Liver (tissue), 9 donors: ENCODE measurements around the gene MRTFB. TPM values are rescaled to one million over a fixed set of nuclear protein-coding genes. Genes with fewer than 3 reads are reported as not detected.

ENCODE experiments used
- DNase-seq: peaks from one replicate; pipeline ENCODE4 v3.0.0-alpha.2; 2017; ENCODE audit warnings: low spot score
- H3K27ac ChIP-seq, 2 donors: one replicate each; pipeline ENCODE4 v1.7.0; 2013; ENCODE audit warnings: inconsistent platforms in 2 of 2, low read length in 2 of 2, control low read depth in 1 of 2, low read depth in 1 of 2, mild to moderate bottlenecking in 1 of 2
- H3K27me3 ChIP-seq, 4 donors: one replicate each; pipeline versions ENCODE4 v1.6.1 to v1.7.0; 2013; ENCODE audit warnings: low read length in 3 of 4, inconsistent platforms in 1 of 4, mild to moderate bottlenecking in 1 of 4, moderate library complexity in 1 of 4; ENCODE audit not compliant: control insufficient read depth in 4 of 4, insufficient read depth in 4 of 4
- H3K36me3 ChIP-seq, 4 donors: one replicate each; pipeline versions ENCODE4 v1.6.1 to v1.7.0; 2013; ENCODE audit warnings: low read length in 3 of 4, mild to moderate bottlenecking in 3 of 4, low read depth in 1 of 4, moderate library complexity in 1 of 4; ENCODE audit not compliant: control insufficient read depth in 4 of 4, insufficient read depth in 3 of 4
- H3K4me1 ChIP-seq, 4 donors: one replicate each; pipeline versions ENCODE4 v1.6.1 to v1.7.0; 2013; ENCODE audit warnings: low read length in 3 of 4, mild to moderate bottlenecking in 3 of 4, moderate library complexity in 1 of 4; ENCODE audit not compliant: control insufficient read depth in 4 of 4, insufficient read depth in 4 of 4
- H3K4me3 ChIP-seq, 3 donors: one replicate each; pipeline versions ENCODE4 v1.6.1 to v1.7.0; 2013; ENCODE audit warnings: low read length in 3 of 3, control low read depth in 1 of 3, low read depth in 1 of 3, mild to moderate bottlenecking in 1 of 3
- H3K9ac ChIP-seq, 2 donors: one replicate each; pipeline ENCODE4 v1.7.0; 2013; ENCODE audit warnings: low read length in 2 of 2, mild to moderate bottlenecking in 2 of 2, moderate library complexity in 2 of 2, control low read depth in 1 of 2, low read depth in 1 of 2
- H3K9me3 ChIP-seq, 4 donors: one replicate each; pipeline versions ENCODE4 v1.6.1 to v1.7.0; 2013; ENCODE audit warnings: low read length in 3 of 4; ENCODE audit not compliant: control insufficient read depth in 4 of 4
- FOXA2 ChIP-seq: IDR thresholded peaks from 2 replicates; pipeline ENCODE4 v1.6.1; 2016; ENCODE audit warnings: antibody characterized with exemption
- GABPA ChIP-seq, 2 donors: IDR thresholded peaks in 1 of 2; conservative IDR thresholded peaks in 1 of 2; 2 replicates each; pipeline ENCODE4 v1.6.1; 2016; ENCODE audit warnings: antibody characterized with exemption in 2 of 2, mild to moderate bottlenecking in 1 of 2, moderate library complexity in 1 of 2
- HNF4A ChIP-seq, 2 donors: conservative IDR thresholded peaks; 2 replicates each; pipeline ENCODE4 v1.6.1; 2016; ENCODE audit warnings: antibody characterized with exemption in 2 of 2, mild to moderate bottlenecking in 2 of 2
- JUND ChIP-seq, 2 donors: IDR thresholded peaks; 2 replicates each; pipeline ENCODE4 v1.6.1; 2016; ENCODE audit warnings: antibody characterized with exemption in 2 of 2
- NR2F2 ChIP-seq: IDR thresholded peaks from 2 replicates; pipeline ENCODE4 v1.6.1; 2016; ENCODE audit warnings: antibody characterized with exemption
- RAD21 ChIP-seq, 2 donors: IDR thresholded peaks; 2 replicates each; pipeline ENCODE4 v1.6.1; 2016; ENCODE audit warnings: antibody characterized with exemption in 2 of 2, mild to moderate bottlenecking in 2 of 2
- RXRA ChIP-seq, 2 donors: IDR thresholded peaks; 2 replicates each; pipeline ENCODE4 v1.6.1; 2017 to 2018; ENCODE audit warnings: antibody characterized with exemption in 2 of 2, mild to moderate bottlenecking in 1 of 2
- SP1 ChIP-seq: IDR thresholded peaks from 2 replicates; pipeline ENCODE4 v1.6.1; 2018; ENCODE audit warnings: antibody characterized with exemption, mild to moderate bottlenecking
- TAF1 ChIP-seq: conservative IDR thresholded peaks from 2 replicates; pipeline ENCODE4 v1.6.1; 2016; ENCODE audit warnings: antibody characterized with exemption, mild to moderate bottlenecking
- YY1 ChIP-seq: IDR thresholded peaks from 2 replicates; pipeline ENCODE4 v1.6.1; 2016; ENCODE audit warnings: antibody characterized with exemption, mild to moderate bottlenecking
- WGBS: extraction: QIAGEN DNeasy Blood & Tissue Kit; methylation state at CpG from one replicate; pipeline ENCODE4 v1.1.7; 2013; 5-methylcytosine and 5-hydroxymethylcytosine counted together
- polyA plus RNA-seq, 2 donors: library from polyadenylated mRNA; stranded (reverse) in 1 of 2; unstranded in 1 of 2; fragments of 200-250 nt in 1 of 2; fragments of >200 nt in 1 of 2; fragmentation: Nextera tagmentation in 1 of 2; extraction: Ambion mirVana in 1 of 2; gene quantifications; one replicate each; pipeline versions ENCODE4 v1.2.1 to v1.2.3, GENCODE V29; 2013 to 2015
- total RNA-seq, 2 donors: library from RNA; depleted of rRNA; stranded (reverse); fragments of >200 nt; gene quantifications; one replicate each; pipeline ENCODE4 v1.2.3, GENCODE V29; 2014
- TF ChIP-seq, protein P1 (sequence below): fragments of 150-350 bp; IDR thresholded peaks from 2 replicates; pipeline ENCODE4 v1.5.1; 2017; ENCODE audit warnings: improper control_type of control experiment, low read depth, low read length; ENCODE audit not compliant: missing input control
- TF ChIP-seq, protein P2 (sequence below): IDR thresholded peaks from 2 replicates; pipeline ENCODE4 v1.6.1; 2016; ENCODE audit warnings: antibody characterized with exemption
- TF ChIP-seq, protein P3 (sequence below): IDR thresholded peaks from 2 replicates; pipeline ENCODE4 v1.6.1; 2016; ENCODE audit warnings: antibody characterized with exemption
- TF ChIP-seq, protein P4 (sequence below): IDR thresholded peaks from 2 replicates; pipeline ENCODE4 v1.6.1; 2016; ENCODE audit warnings: antibody characterized with exemption, mild to moderate bottlenecking
- donor health status: healthy.
- donor health status: healthy.
- donor health status: healthy.
- donor health status: healthy.
- donor health status: healthy.

Gene MRTFB
- total and polyA plus RNA-seq, 4 donors: 4.1 to 14.2 (median 5.8) TPM

DNA sequence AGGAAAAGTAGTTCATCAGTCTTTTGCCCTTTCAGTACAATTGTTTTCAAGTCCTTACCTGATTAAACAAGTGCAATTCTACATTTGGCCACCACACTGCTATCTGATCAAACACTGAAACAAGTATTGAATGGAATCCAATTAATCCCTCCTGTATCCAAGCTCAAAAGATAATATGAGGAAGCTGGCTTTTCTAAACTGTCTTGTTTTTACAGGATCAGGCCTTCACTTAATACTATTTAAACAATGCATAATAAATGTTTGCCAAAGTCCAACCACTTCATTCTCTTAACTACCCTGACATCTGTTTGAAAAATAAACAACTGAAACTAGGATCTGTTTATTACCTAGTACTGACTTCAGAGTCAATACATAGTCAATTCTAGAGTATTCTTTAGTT is 131.6 kb downstream of the MRTFB start:
- no peak for DNase-seq
- H3K9ac ChIP-seq: peak overlapping the region in 1 of 2 donors; percentile 59
- H3K4me3 ChIP-seq: no peak overlapping the region
- no peaks in the 10 kb centered on the region for H3K9me3 ChIP-seq
- H3K27ac ChIP-seq: peak overlapping the region; percentile 28 to 55
- TF ChIP-seq JUND (IDR thresholded peaks at IDR 0.05) (no peak), FOXA2 (peak; percentile 3), GABPA (IDR thresholded peaks at IDR 0.05 in 1 of 2, conservative IDR thresholded peaks at IDR 0.05 in 1 of 2) (no peak), RXRA (IDR thresholded peaks at IDR 0.05) (no peak), RAD21 (IDR thresholded peaks at IDR 0.05) (peak; percentile 65 to 74), YY1 (no peak), HNF4A (conservative IDR thresholded peaks at IDR 0.05) (peak; percentile 26 to 33)
- TF ChIP-seq, protein P1, sequence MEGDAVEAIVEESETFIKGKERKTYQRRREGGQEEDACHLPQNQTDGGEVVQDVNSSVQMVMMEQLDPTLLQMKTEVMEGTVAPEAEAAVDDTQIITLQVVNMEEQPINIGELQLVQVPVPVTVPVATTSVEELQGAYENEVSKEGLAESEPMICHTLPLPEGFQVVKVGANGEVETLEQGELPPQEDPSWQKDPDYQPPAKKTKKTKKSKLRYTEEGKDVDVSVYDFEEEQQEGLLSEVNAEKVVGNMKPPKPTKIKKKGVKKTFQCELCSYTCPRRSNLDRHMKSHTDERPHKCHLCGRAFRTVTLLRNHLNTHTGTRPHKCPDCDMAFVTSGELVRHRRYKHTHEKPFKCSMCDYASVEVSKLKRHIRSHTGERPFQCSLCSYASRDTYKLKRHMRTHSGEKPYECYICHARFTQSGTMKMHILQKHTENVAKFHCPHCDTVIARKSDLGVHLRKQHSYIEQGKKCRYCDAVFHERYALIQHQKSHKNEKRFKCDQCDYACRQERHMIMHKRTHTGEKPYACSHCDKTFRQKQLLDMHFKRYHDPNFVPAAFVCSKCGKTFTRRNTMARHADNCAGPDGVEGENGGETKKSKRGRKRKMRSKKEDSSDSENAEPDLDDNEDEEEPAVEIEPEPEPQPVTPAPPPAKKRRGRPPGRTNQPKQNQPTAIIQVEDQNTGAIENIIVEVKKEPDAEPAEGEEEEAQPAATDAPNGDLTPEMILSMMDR: peak; percentile 53
- H3K27me3 ChIP-seq: no peaks in the 10 kb centered on the region
- H3K36me3 ChIP-seq: no peaks in the 10 kb centered on the region
- peaks cover 0 to 9% (median 0%) of the 10 kb centered on the region in 4 donors for H3K4me1 ChIP-seq

DNA sequence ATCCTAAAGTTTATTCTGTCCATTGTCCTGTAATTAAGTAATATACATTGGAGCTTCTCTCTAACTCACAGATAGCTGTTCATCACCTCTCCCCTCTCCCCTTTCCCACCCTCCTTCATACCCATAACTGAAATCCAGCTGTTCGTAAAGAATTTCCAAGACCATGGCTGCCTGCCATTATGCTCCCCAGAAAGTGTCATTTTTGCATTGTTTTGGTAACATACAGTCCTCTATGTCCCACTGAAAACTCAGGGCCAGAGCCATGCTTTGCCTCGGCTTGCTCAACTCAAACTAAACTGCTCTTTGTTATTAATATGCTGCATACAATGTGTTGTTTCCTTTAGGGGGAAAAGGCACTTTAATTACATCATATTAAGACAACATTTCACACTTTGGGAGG is 132.0 kb downstream of the MRTFB start:
- no peaks in the 10 kb centered on the region for H3K36me3 ChIP-seq
- peaks cover 0 to 9% (median 0%) of the 10 kb centered on the region in 4 donors for H3K4me1 ChIP-seq
- peak overlapping the region; percentile 28 to 36 for H3K27ac ChIP-seq
- 91% methylated on average over 2 of the region's 2 CpGs for WGBS
- H3K4me3 ChIP-seq: no peak overlapping the region
- H3K27me3 ChIP-seq: no peaks in the 10 kb centered on the region
- DNase-seq: no peak
- TF ChIP-seq, protein P2, sequence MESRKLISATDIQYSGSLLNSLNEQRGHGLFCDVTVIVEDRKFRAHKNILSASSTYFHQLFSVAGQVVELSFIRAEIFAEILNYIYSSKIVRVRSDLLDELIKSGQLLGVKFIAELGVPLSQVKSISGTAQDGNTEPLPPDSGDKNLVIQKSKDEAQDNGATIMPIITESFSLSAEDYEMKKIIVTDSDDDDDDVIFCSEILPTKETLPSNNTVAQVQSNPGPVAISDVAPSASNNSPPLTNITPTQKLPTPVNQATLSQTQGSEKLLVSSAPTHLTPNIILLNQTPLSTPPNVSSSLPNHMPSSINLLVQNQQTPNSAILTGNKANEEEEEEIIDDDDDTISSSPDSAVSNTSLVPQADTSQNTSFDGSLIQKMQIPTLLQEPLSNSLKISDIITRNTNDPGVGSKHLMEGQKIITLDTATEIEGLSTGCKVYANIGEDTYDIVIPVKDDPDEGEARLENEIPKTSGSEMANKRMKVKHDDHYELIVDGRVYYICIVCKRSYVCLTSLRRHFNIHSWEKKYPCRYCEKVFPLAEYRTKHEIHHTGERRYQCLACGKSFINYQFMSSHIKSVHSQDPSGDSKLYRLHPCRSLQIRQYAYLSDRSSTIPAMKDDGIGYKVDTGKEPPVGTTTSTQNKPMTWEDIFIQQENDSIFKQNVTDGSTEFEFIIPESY: no peak
- TF ChIP-seq RAD21 (IDR thresholded peaks at IDR 0.05) (no peak), RXRA (IDR thresholded peaks at IDR 0.05) (no peak), TAF1 (no peak)
- TF ChIP-seq, protein P3, sequence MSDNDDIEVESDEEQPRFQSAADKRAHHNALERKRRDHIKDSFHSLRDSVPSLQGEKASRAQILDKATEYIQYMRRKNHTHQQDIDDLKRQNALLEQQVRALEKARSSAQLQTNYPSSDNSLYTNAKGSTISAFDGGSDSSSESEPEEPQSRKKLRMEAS: no peak
- no peaks in the 10 kb centered on the region for H3K9me3 ChIP-seq
- H3K9ac ChIP-seq: no peak overlapping the region

DNA sequence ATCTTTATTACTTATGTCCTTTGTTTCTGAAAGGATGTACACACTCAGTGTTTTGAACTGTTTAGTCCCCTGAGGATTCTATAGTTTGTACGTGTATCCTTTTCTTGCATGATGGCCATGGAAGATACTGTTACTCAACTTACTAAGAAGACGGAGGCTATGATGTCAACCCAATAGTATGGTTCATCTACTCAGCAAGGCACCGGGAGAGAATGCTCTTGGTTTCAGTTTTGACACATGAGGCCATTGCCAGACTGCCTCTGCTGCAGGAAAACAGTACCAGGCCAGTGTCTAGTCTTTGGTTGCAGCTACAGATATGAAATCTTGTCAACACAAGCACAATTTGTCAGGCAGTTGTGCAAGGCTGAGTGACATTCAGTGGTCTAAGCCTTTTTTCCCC is 134.5 kb downstream of the MRTFB start:
- Histone ChIP-seq H3K9me3 (no peaks in the 10 kb centered on the region), H3K4me3 (no peak overlapping the region), H3K9ac (no peak overlapping the region), H3K27me3 (no peaks in the 10 kb centered on the region), H3K4me1 (peaks cover 0 to 9% (median 0%) of the 10 kb centered on the region in 4 donors), H3K27ac (no peak overlapping the region), H3K36me3 (no peaks in the 10 kb centered on the region)
- TF ChIP-seq GABPA (IDR thresholded peaks at IDR 0.05 in 1 of 2, conservative IDR thresholded peaks at IDR 0.05 in 1 of 2) (no peak), SP1 (no peak), YY1 (no peak), NR2F2 (no peak), RAD21 (IDR thresholded peaks at IDR 0.05) (no peak), TAF1 (no peak), JUND (IDR thresholded peaks at IDR 0.05) (no peak), FOXA2 (no peak)
- TF ChIP-seq, protein P1: no peak
- TF ChIP-seq, protein P4, sequence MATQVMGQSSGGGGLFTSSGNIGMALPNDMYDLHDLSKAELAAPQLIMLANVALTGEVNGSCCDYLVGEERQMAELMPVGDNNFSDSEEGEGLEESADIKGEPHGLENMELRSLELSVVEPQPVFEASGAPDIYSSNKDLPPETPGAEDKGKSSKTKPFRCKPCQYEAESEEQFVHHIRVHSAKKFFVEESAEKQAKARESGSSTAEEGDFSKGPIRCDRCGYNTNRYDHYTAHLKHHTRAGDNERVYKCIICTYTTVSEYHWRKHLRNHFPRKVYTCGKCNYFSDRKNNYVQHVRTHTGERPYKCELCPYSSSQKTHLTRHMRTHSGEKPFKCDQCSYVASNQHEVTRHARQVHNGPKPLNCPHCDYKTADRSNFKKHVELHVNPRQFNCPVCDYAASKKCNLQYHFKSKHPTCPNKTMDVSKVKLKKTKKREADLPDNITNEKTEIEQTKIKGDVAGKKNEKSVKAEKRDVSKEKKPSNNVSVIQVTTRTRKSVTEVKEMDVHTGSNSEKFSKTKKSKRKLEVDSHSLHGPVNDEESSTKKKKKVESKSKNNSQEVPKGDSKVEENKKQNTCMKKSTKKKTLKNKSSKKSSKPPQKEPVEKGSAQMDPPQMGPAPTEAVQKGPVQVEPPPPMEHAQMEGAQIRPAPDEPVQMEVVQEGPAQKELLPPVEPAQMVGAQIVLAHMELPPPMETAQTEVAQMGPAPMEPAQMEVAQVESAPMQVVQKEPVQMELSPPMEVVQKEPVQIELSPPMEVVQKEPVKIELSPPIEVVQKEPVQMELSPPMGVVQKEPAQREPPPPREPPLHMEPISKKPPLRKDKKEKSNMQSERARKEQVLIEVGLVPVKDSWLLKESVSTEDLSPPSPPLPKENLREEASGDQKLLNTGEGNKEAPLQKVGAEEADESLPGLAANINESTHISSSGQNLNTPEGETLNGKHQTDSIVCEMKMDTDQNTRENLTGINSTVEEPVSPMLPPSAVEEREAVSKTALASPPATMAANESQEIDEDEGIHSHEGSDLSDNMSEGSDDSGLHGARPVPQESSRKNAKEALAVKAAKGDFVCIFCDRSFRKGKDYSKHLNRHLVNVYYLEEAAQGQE: no peak
- TF ChIP-seq, protein P3: no peak
- 90% methylated on average over 3 of the region's 3 CpGs for WGBS
- DNase-seq: no peak
